Left lobe of liver (tissue), 2 donors: ENCODE data around the gene TSHZ2. TPM values are rescaled to one million over a fixed set of nuclear protein-coding genes. Genes with fewer than 3 reads are reported as not detected.
A peak's percentile ranks its signal among the peaks of the same experiment; 100 is the strongest.

Experiments
- ATAC-seq: fragments of 200-7000 bp; cut with Tn5 transposase; one replicate; pipeline ENCODE4 v1.9.1; 2020; ENCODE audit warnings: mild to moderate bottlenecking, moderate library complexity
- DNase-seq: peaks from one replicate; pipeline ENCODE4 v3.0.0-alpha.2; 2020; ENCODE audit warnings: low spot score
- total RNA-seq: library from RNA; stranded (reverse); gene quantifications from one replicate; pipeline ENCODE4 v1.2.1, GENCODE V29; 2021
- donor health status: DM: no; HTN: no; CAD: no; lungs with moderate emphysema.
- donor health status: DM: no; HTN: yes; CAD: no.

The TSHZ2 gene
- total RNA-seq, 1 donor from 2014 or later, result 19.0 TPM

DNA sequence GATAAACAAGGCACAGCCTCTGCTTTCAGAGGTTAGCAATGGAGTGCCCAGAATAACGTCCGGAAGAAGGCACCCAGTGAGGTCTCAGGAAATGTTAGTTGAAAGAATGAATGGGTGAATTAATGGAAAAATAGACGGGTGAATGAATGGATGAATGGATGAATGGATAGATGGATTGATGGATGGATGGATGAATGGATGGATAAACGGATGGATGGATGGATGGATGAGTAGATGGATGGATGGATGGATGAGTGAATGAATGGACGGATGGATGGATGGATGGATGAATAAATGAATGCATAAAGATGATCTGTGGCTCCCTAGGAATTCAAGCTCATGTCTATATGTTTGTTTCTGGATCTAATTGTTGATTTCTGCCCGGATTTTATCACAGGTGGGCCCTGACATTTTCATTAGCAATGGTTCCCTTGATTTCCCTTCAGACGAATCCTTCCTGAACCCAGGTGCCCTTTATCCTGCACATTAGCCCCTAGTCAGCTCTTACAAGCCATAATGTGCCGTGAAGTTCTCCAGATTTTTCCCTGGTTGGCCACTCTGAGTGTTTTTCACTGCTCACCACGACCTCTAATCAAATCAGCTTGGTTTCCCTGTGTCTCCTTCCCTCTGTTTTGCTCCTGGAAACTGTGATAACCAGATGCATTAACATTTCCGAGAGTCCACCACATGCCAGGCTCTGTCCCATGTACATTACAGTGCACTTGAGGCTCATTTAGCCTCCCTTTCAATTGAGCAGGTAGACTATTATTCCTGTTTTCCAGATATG is 22.2 kb downstream of the TSHZ2 start:
- ATAC-seq, result no peak
- no peak for DNase-seq

DNA sequence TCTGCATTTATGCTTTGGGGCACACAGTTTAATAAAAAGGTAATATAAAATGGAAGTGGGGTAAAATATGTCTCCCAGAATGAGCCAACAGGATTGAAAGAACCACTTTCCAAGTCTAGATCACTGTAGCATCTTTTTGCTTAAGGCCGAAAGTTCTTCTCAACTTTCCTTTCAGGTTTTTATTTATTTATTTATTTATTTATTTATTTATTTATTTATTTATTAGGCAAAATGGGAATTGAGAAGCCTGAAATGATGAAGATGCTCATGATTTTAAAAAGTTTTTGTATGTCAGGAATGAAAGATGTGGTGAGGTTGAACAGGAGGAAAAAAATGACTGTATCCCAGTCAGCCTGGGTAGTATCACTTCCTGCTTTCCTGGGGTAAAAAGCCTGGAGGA is 24.0 kb downstream of the TSHZ2 start:
- DNase-seq, result no peak
- ATAC-seq, result no peak

GRCh38 chr20:52996658-52997057 is 24.5 kb downstream of the TSHZ2 start:
- ATAC-seq (no peak), DNase-seq (no peak)

DNA sequence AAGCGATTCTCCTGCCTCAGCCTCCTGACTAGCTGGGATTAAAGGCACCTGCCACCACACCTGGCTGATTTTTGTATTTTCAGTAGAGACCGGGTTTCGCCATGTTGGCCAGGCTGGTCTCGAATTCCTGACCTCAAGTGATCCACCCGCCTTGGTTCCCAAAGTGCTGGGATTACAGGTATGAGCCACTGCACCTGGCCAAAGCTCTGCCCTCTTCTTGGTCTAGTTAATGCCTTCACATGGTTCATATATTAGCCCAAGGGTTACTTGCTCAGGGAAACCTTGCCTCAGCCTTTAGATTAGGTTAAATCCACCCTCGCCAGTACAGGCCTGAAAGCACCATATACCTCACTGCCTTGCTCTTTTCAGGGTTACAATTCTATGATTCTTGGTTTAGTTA is 26.1 kb downstream of the TSHZ2 start:
- DNase-seq, result no peak
- ATAC-seq, result no peak

GRCh38 chr20:52999040-52999439 is 26.9 kb downstream of the TSHZ2 start:
- ATAC-seq, result no peak
- no peak for DNase-seq

DNA sequence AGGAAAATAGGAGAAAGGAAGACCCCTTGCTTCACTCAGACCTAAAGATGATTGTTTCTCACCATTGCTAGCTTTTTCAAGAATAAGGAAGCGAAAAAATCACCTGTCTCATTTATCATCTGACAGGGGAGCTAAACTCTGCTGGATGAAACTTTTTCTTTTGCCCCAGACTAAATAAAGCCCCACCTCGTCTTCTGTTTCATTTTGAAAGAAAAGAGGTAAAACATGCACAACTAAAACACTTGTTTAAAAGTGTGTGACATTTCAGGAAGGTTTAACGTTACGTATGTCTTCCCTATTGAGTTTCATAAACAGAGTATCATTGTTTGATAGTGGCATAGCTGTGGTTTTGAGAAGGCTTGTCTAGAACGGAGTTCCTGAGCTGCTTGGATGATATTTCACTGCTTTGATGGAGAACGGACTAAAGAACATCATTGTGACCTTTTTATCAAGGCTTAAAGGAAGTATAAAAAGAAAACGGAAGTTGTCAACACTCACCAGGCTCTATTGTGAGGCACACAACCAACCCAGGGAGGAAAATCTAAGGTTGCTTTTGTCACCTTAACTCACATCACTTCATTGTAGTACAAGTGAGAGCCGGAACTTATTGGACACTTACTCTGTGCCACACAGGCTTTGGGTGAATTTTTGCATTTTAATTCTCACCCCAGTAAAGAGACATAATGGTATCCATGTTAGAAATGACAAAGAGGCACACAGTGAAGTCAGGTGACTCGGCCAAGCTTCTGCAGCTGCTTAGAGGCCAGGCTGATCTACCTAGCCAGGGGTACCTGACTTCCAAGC is 29.5 kb downstream of the TSHZ2 start:
- DNase-seq (no peak), ATAC-seq (no peak)

DNA sequence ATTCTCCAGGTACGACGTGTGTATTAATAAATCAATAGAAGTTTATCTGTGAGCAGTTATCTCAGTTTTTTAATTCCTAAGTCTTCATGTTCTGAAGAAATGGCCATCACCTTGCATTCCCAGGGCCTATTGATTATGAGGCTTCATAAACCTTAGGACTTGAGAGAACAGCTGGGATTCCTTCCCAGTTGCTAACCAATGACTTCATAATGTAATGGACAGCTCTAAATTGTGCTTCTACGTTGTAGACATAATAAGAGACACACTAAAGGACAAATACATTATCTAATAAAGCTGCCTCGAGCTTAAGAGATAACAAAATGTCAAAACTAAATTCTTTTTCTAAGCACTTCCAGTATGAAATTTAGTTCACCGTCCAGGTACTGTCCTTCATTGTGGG is 30.6 kb downstream of the TSHZ2 start:
- DNase-seq (no peak), ATAC-seq (no peak)

DNA sequence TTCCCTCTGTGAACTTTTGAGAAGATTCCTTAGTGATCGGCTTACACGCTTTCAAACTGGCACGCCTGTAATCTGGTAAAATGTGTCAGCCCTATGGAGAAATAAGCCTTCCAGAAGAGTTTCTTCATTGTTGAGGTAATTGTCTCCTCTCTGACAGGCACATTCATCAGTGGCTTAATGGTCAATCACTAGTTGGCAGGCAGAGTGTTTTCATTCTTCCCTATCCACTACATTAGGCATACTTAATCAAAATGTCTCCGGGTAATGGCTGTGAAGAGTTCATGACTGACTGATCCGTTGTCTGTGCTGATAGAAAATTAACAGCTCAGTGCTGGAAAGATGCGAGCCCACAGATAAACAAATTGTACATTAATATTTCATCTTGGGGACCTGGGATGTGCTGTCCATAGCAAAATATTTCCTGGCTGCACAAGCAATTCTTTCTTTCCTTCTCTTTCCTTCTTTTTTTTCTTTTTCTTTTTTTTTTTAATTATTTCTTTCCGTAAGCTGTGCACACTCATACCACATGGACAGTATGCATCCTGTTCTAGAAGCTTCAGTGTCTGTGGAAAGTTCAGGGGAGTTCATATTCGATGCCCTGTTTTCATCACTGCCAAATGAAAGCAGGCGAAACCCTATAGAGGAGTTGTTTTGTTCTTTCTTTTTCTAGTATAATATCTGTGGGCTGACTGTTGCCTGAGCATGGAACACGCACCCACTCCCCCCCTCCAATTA is 31.4 kb downstream of the TSHZ2 start:
- no peak for DNase-seq
- ATAC-seq, result no peak

DNA sequence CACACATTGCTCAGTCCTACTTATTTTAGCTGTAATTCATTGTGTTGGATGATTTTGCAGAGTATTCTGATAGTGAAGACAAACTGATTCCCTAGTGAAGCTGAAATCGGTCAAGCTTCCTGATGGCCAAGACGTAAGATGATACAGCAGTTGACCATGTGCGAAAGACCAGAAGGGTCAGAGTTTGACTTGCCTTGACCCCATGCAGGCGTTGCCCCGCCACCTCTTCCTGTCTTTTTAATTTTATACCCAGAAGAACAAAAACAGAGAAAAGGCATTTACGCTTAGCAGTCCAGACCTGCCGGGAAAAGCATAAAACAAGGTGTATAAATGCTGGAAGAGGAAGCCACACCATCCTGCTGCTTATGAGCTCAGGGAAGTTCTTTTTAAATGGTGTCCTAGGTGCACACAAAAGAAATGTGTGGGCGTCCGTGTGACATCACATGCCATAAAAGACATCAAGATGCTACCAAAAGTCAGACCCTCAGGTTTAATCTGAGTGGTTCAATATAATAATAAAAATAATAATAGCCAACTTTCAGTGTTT is 32.2 kb downstream of the TSHZ2 start:
- ATAC-seq, result no peak
- no peak for DNase-seq

- ATAC-seq, result no peak
Observed at GRCh38 chr20:53009979-53010735, 38.0 kb downstream of the TSHZ2 start.

GRCh38 chr20:53011640-53012039 is 39.5 kb downstream of the TSHZ2 start:
- ATAC-seq (no peak), DNase-seq (no peak)

More at GRCh38 chr20:53009979-53010735, 38.0 kb downstream of the TSHZ2 start:
- no peak for DNase-seq

DNA sequence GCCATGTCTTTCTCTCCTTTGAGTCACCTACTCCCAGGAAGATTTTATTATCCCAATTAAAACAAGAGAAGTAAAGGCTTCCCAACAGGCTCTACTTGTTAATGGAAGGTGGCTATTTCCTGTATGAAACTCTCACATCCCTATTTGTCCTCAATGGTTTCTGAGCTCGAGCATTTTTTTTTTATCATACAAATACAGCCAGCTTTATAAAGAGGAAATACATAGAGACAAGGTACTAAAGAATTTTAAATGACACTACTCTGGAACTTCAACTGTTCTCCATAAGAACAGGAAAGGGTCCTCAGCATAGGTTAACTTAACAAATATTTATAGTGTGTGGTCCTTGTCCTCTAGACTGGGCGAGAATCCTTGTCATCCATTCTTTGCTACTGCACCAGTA is 41.0 kb downstream of the TSHZ2 start:
- no peak for DNase-seq
- no peak for ATAC-seq

DNA sequence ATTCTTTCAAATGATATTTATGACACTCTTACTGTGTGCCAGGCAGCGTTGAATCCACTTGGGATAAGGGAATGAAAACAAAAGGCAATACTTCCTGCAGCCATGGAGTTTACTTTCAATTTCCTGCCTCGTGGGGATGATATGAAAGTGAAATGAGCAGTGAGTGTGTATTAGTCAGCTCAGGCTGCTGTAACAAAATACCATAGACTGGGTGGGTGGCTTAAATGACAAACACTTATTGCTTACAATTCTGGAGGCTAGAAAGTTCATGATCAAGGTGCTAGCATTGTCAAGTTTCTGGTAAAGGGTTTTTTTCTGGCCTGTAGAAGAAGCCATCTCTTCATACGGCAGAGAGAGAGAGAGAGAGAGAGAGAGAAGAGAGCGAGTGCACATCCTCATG is 41.7 kb downstream of the TSHZ2 start:
- ATAC-seq (no peak), DNase-seq (no peak)

DNA sequence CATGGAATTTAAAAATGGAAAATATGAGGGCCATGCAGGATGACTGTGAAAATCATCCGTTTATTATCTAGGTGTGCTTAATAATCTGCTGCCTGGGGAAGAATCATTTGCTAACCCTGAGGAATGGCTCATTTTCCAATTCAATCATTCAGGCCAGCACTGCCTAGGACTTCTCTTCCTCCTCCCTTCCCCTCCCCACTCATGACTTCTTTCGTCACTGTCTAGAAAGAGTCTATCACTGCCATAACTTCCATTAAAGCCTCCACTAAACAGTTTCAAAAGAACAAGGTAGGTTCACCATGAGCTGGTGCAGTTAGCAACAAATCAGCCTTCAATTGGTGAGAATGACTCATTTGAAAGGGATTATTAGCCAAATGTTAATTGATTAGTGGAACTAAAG is 43.9 kb downstream of the TSHZ2 start:
- no peak for DNase-seq
- no peak for ATAC-seq

- no peak for ATAC-seq
- no peak for DNase-seq
Observed at GRCh38 chr20:53016534-53017042, 44.4 kb downstream of the TSHZ2 start.

GRCh38 chr20:53017206-53017605 is 45.0 kb downstream of the TSHZ2 start:
- DNase-seq, result no peak
- no peak for ATAC-seq

DNA sequence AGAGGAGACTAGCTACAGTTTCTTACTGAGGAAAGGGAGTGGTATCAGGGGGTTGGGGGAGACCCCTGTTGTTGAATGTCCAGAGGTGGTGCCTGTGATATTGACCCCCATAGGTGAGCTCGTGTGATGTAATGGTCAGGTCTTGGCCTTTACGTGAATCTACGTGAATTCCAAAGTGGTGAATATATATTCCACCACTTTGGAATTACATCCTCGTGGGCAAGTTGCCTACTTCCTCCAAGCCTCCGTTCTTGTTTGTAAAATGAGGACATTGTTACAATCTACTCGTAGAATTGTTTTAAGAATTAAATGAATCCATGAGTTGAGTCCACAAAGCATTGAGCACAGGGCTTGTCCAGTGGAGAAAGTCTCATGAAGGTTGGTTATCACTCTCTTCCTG is 47.3 kb downstream of the TSHZ2 start:
- no peak for DNase-seq
- no peak for ATAC-seq

GRCh38 chr20:53020376-53020775 is 48.2 kb downstream of the TSHZ2 start:
- ATAC-seq, result no peak
- no peak for DNase-seq

- DNase-seq (no peak), ATAC-seq (peak; percentile 56)
Observed at GRCh38 chr20:53020834-53021233, 48.7 kb downstream of the TSHZ2 start.

GRCh38 chr20:53021934-53022333 is 49.8 kb downstream of the TSHZ2 start:
- DNase-seq (no peak), ATAC-seq (no peak)
